ENCODE measurements around the gene KLHL30.
A peak's percentile ranks its signal among the peaks of the same experiment; 100 is the strongest.
"Not testable (repeated sequence)": the region's sequence is repeated elsewhere in the genome, so short reads cannot be mapped to it uniquely, and the experiment has no call there.

Gene KLHL30

GRCh38 chr2:238170386-238171071, 32.1 kb downstream of the KLHL30 start:
- no peak for DNase-seq (ENCODE audit: low read depth)
- TF ChIP-seq CTCF (IDR thresholded peaks at IDR 0.05; ENCODE audit: control insufficient read depth, insufficient read depth, low read depth, low read length, missing control alignments): no peak
- no peak overlapping the region for H3K4me3 ChIP-seq (ENCODE audit: control insufficient read depth, low read depth, low read length)

GRCh38 chr2:238171072-238171431, 32.6 kb downstream of the KLHL30 start:
- H3K4me3 ChIP-seq (ENCODE audit: control insufficient read depth, low read depth, low read length); DNase-seq (ENCODE audit: low read depth): not testable (repeated sequence)

- no peak for DNase-seq (ENCODE audit: low read depth)
- no peak overlapping the region for H3K4me3 ChIP-seq (ENCODE audit: control insufficient read depth, low read depth, low read length)
- TF ChIP-seq CTCF (IDR thresholded peaks at IDR 0.05; ENCODE audit: control insufficient read depth, insufficient read depth, low read depth, low read length, missing control alignments): no peak
These were observed 33.2 kb downstream of the KLHL30 start for GRCh38 chr2:238171575-238172187.

- no peak overlapping the region for H3K4me3 ChIP-seq (ENCODE audit: control insufficient read depth, low read depth, low read length)
- no peak for TF ChIP-seq CTCF (IDR thresholded peaks at IDR 0.05; ENCODE audit: control insufficient read depth, insufficient read depth, low read depth, low read length, missing control alignments)
- DNase-seq (ENCODE audit: low read depth): no peak
These were observed 34.0 kb downstream of the KLHL30 start for GRCh38 chr2:238172439-238172838.

GRCh38 chr2:238173692-238174091, 35.2 kb downstream of the KLHL30 start:
- DNase-seq (ENCODE audit: low read depth): no peak
- no peak overlapping the region for H3K4me3 ChIP-seq (ENCODE audit: control insufficient read depth, low read depth, low read length)
- TF ChIP-seq CTCF (IDR thresholded peaks at IDR 0.05; ENCODE audit: control insufficient read depth, insufficient read depth, low read depth, low read length, missing control alignments): peak; percentile 19

- TF ChIP-seq CTCF (IDR thresholded peaks at IDR 0.05; ENCODE audit: control insufficient read depth, insufficient read depth, low read depth, low read length, missing control alignments): no peak
- no peak for DNase-seq (ENCODE audit: low read depth)
- no peak overlapping the region for H3K4me3 ChIP-seq (ENCODE audit: control insufficient read depth, low read depth, low read length)
These were observed 35.8 kb downstream of the KLHL30 start for GRCh38 chr2:238174291-238174690.

- DNase-seq (ENCODE audit: low read depth): no peak
- no peak for TF ChIP-seq CTCF (IDR thresholded peaks at IDR 0.05; ENCODE audit: control insufficient read depth, insufficient read depth, low read depth, low read length, missing control alignments)
- no peak overlapping the region for H3K4me3 ChIP-seq (ENCODE audit: control insufficient read depth, low read depth, low read length)
These were observed 36.2 kb downstream of the KLHL30 start for GRCh38 chr2:238174701-238175100.

All from AG09309 (cell line).